ENCODE data around the gene XRN2.

The XRN2 gene

GRCh38 chr20:21326700-21327099, 23.6 kb downstream of the XRN2 start:
- TF ChIP-seq CTCF (IDR thresholded peaks at IDR 0.05; ENCODE audit: borderline replicate concordance, insufficient read depth, low read depth, low read length) = no peak
- no peak overlapping the region for H3K4me3 ChIP-seq (ENCODE audit: low read depth, low read length)

- H3K4me3 ChIP-seq (ENCODE audit: low read depth, low read length) = no peak overlapping the region
- TF ChIP-seq CTCF (IDR thresholded peaks at IDR 0.05; ENCODE audit: borderline replicate concordance, insufficient read depth, low read depth, low read length) = no peak
These were observed 33.5 kb downstream of the XRN2 start for GRCh38 chr20:21336455-21337151.

- H3K4me3 ChIP-seq (ENCODE audit: low read depth, low read length) = no peak overlapping the region
- TF ChIP-seq CTCF (IDR thresholded peaks at IDR 0.05; ENCODE audit: borderline replicate concordance, insufficient read depth, low read depth, low read length) = no peak
These were observed 35.2 kb downstream of the XRN2 start for GRCh38 chr20:21338291-21338690.

- TF ChIP-seq CTCF (IDR thresholded peaks at IDR 0.05; ENCODE audit: borderline replicate concordance, insufficient read depth, low read depth, low read length) = no peak
- H3K4me3 ChIP-seq (ENCODE audit: low read depth, low read length) = no peak overlapping the region
These were observed 36.4 kb downstream of the XRN2 start for GRCh38 chr20:21339499-21339898.

- H3K4me3 ChIP-seq (ENCODE audit: low read depth, low read length) = no peak overlapping the region
- no peak for TF ChIP-seq CTCF (IDR thresholded peaks at IDR 0.05; ENCODE audit: borderline replicate concordance, insufficient read depth, low read depth, low read length)
These were observed 38.0 kb downstream of the XRN2 start for GRCh38 chr20:21340991-21341697.

- H3K4me3 ChIP-seq (ENCODE audit: low read depth, low read length) = no peak overlapping the region
- TF ChIP-seq CTCF (IDR thresholded peaks at IDR 0.05; ENCODE audit: borderline replicate concordance, insufficient read depth, low read depth, low read length) = no peak
These were observed 39.7 kb downstream of the XRN2 start for GRCh38 chr20:21342656-21343345.
